H1 (cell line): ENCODE measurements around the gene DAP. TPM values are rescaled to one million over a fixed set of nuclear protein-coding genes. Genes with fewer than 3 reads are reported as not detected.

ENCODE experiments used
- CTCF ChIA-PET: fragments of 300-600 bp; sonication (Branson Sonifier 250); formaldehyde crosslinking; loops from one replicate; lab custom pipeline; 2021; ENCODE audit not compliant: partially characterized antibody; lab: Charles Lee
- POLR2A ChIA-PET: fragments of 300-600 bp; sonication (Branson Sonifier 250); formaldehyde crosslinking; loops from one replicate; lab custom pipeline; 2021; ENCODE audit warnings: inconsistent platforms; ENCODE audit not compliant: partially characterized antibody; lab: Charles Lee
- DNase-seq, 2 experiments: peaks; one replicate each; pipeline versions ENCODE4 v3.0.0 to v3.0.0-alpha.2; 2010 to 2022; ENCODE audit warnings: low spot score in 2 of 2, low read depth in 1 of 2, mixed read lengths in 1 of 2
- FAIRE-seq: peaks from 2 replicates; lab custom pipeline; 2011; peaks lifted over from hg19 to GRCh38; lab: Jason Lieb, UNC
- H2AFZ ChIP-seq: 2 replicates; pipeline ENCODE4 v1.8.1; 2012; ENCODE audit warnings: low read length, inconsistent platforms
- H2AK5ac ChIP-seq: 2 replicates; pipeline ENCODE4 v1.6.1; 2013; ENCODE audit warnings: low read depth, low read length
- H2BK120ac ChIP-seq: replicated peaks from 2 replicates; pipeline ENCODE3; 2013; ENCODE audit warnings: low read depth, low read length, inconsistent platforms
- H2BK12ac ChIP-seq: 2 replicates; pipeline ENCODE4 v1.6.1; 2013; ENCODE audit warnings: low read depth, low read length
- H2BK15ac ChIP-seq: 2 replicates; pipeline ENCODE4 v1.6.1; 2013; ENCODE audit warnings: low read length
- H2BK20ac ChIP-seq: 2 replicates; pipeline ENCODE4 v1.6.1; 2013; ENCODE audit warnings: low read length
- H2BK5ac ChIP-seq: 2 replicates; pipeline ENCODE4 v1.6.1; 2013; ENCODE audit warnings: low read depth, low read length
- H3K14ac ChIP-seq: 2 replicates; pipeline ENCODE4 v1.6.1; 2013; ENCODE audit warnings: inconsistent platforms; ENCODE audit not compliant: insufficient read length
- H3K18ac ChIP-seq: 2 replicates; pipeline ENCODE4 v1.6.1; 2013; ENCODE audit warnings: low read length; ENCODE audit errors: extremely low read depth
- H3K23ac ChIP-seq: 2 replicates; pipeline ENCODE4 v1.6.1; 2013; ENCODE audit warnings: inconsistent platforms; ENCODE audit not compliant: insufficient read length
- H3K23me2 ChIP-seq: 2 replicates; pipeline ENCODE4 v1.6.1; 2013; ENCODE audit warnings: low read depth, low read length
- H3K27ac ChIP-seq: 2 replicates; pipeline ENCODE4 v1.6.1; 2011; ENCODE audit warnings: low read depth, low read length, inconsistent platforms
- H3K27me3 ChIP-seq, 4 experiments: replicated peaks in 1 of 4; 1 replicate in 1 of 4; 2 replicates in 3 of 4; pipeline versions ENCODE4 v1.6.1 to v1.8.1; 2011 to 2013; ENCODE audit warnings: low read length in 3 of 4, mild to moderate bottlenecking in 3 of 4, inconsistent platforms in 2 of 4, mixed read lengths in 2 of 4, moderate library complexity in 1 of 4; ENCODE audit not compliant: control insufficient read depth in 3 of 4, insufficient read depth in 3 of 4; ENCODE audit errors: extremely low read depth in 1 of 4
- H3K36me3 ChIP-seq, 4 experiments: 2 replicates each; pipeline versions ENCODE4 v1.6.1 to v1.8.1; 2011 to 2013; ENCODE audit warnings: mild to moderate bottlenecking in 4 of 4, low read length in 3 of 4, moderate library complexity in 2 of 4, control low read depth in 1 of 4, inconsistent platforms in 1 of 4; ENCODE audit not compliant: insufficient read depth in 4 of 4, control insufficient read depth in 2 of 4
- H3K4ac ChIP-seq: replicated peaks from 2 replicates; pipeline ENCODE3; 2013; ENCODE audit warnings: low read length, low read depth, mixed read lengths, inconsistent platforms; ENCODE audit not compliant: insufficient read length
- H3K4me1 ChIP-seq, 4 experiments: replicated peaks in 1 of 4; 1 replicate in 1 of 4; 2 replicates in 3 of 4; pipeline versions ENCODE4 v1.6.1 to v1.8.1; 2011 to 2013; ENCODE audit warnings: low read length in 3 of 4, inconsistent platforms in 2 of 4, mixed read lengths in 1 of 4; ENCODE audit not compliant: insufficient read depth in 4 of 4, control insufficient read depth in 3 of 4
- H3K4me2 ChIP-seq, 2 experiments: 2 replicates each; pipeline versions ENCODE4 v1.6.1 to v1.8.1; 2011 to 2013; ENCODE audit warnings: low read depth in 2 of 2, low read length in 2 of 2, control low read depth in 1 of 2, inconsistent platforms in 1 of 2, mild to moderate bottlenecking in 1 of 2; ENCODE audit not compliant: insufficient read depth in 1 of 2
- H3K4me3 ChIP-seq, 4 experiments: fragments of 200-600, 300-600 bp in 1 of 4; sonication (generic), shearing (Covaris generic), sonication (Bioruptor Twin) in 1 of 4; 2 replicates each; pipeline versions ENCODE4 v1.5.1 to v1.8.1; 2011 to 2016; ENCODE audit warnings: low read length in 4 of 4, low read depth in 3 of 4, control low read depth in 2 of 4, inconsistent platforms in 2 of 4, mild to moderate bottlenecking in 2 of 4, mixed read lengths in 1 of 4, moderate library complexity in 1 of 4; ENCODE audit not compliant: insufficient read depth in 2 of 4; ENCODE audit errors: extremely low read depth in 1 of 4
- H3K56ac ChIP-seq: replicated peaks from 2 replicates; pipeline ENCODE3; 2013; ENCODE audit warnings: low read depth, mild to moderate bottlenecking, mixed read lengths, low read length, inconsistent platforms; ENCODE audit not compliant: insufficient read length
- H3K79me1 ChIP-seq: 2 replicates; pipeline ENCODE4 v1.6.1; 2013; ENCODE audit warnings: low read depth, low read length, control low read depth
- H3K79me2 ChIP-seq, 2 experiments: 2 replicates each; pipeline versions ENCODE4 v1.6.1 to v1.8.1; 2012 to 2013; ENCODE audit warnings: low read length in 2 of 2, mild to moderate bottlenecking in 2 of 2, inconsistent platforms in 1 of 2; ENCODE audit not compliant: insufficient read depth in 2 of 2, control insufficient read depth in 1 of 2
- H3K9ac ChIP-seq, 4 experiments: replicated peaks in 1 of 4; 1 replicate in 1 of 4; 2 replicates in 3 of 4; pipeline versions ENCODE4 v1.6.1 to v1.8.1; 2011 to 2013; ENCODE audit warnings: low read depth in 3 of 4, low read length in 3 of 4, control low read depth in 2 of 4, mild to moderate bottlenecking in 2 of 4, moderate library complexity in 2 of 4, inconsistent platforms in 1 of 4; ENCODE audit errors: extremely low read depth in 1 of 4
- H3K9me3 ChIP-seq, 2 experiments: 2 replicates each; pipeline versions ENCODE4 v1.6.1 to v1.8.1; 2012 to 2013; ENCODE audit warnings: mild to moderate bottlenecking in 2 of 2, moderate library complexity in 2 of 2, control low read depth in 1 of 2, inconsistent platforms in 1 of 2, low read depth in 1 of 2, low read length in 1 of 2, mixed read lengths in 1 of 2; ENCODE audit not compliant: insufficient read depth in 2 of 2
- H4K20me1 ChIP-seq, 2 experiments: replicated peaks in 1 of 2; 2 replicates each; pipeline versions ENCODE3 to v1.8.1; 2011 to 2013; ENCODE audit warnings: inconsistent platforms in 2 of 2, low read length in 2 of 2, mild to moderate bottlenecking in 1 of 2; ENCODE audit not compliant: insufficient read depth in 2 of 2, control insufficient read depth in 1 of 2
- H4K5ac ChIP-seq: 2 replicates; pipeline ENCODE4 v1.6.1; 2013; ENCODE audit warnings: low read length, low read depth, mixed read lengths, inconsistent platforms; ENCODE audit not compliant: insufficient read length
- H4K8ac ChIP-seq: 2 replicates; pipeline ENCODE4 v1.8.0; 2013; ENCODE audit warnings: mild to moderate bottlenecking, moderate library complexity, low read length, inconsistent platforms; ENCODE audit not compliant: insufficient read depth; ENCODE audit errors: extremely low read depth
- H4K91ac ChIP-seq: replicated peaks from 2 replicates; pipeline ENCODE3; 2013; ENCODE audit warnings: low read length, mixed read lengths, inconsistent platforms; ENCODE audit not compliant: insufficient read length
- ATF3 ChIP-seq: IDR thresholded peaks from 2 replicates; pipeline ENCODE4 v1.6.1; 2011; ENCODE audit warnings: low read depth, mild to moderate bottlenecking, low read length; ENCODE audit not compliant: insufficient read depth
- CTBP2 ChIP-seq: IDR thresholded peaks from 2 replicates; pipeline ENCODE4 v1.7.0; 2011; ENCODE audit warnings: borderline replicate concordance, mild to moderate bottlenecking, moderate library complexity, mixed read lengths, low read length; ENCODE audit not compliant: insufficient read depth, insufficient read length
- EZH2 ChIP-seq: fragments of 200-600 bp; sonication (generic); IDR thresholded peaks from 2 replicates; pipeline ENCODE4 v1.7.1; 2012; ENCODE audit warnings: low read depth, mild to moderate bottlenecking, moderate library complexity, low read length, inconsistent platforms; ENCODE audit not compliant: severe bottlenecking
- FOSL1 ChIP-seq: IDR thresholded peaks from 2 replicates; pipeline ENCODE4 v1.6.1; 2011; ENCODE audit warnings: mild to moderate bottlenecking, low read depth, low read length, moderate library complexity; ENCODE audit not compliant: insufficient read depth
- MAX ChIP-seq: IDR thresholded peaks from 2 replicates; pipeline ENCODE4 v1.6.1; 2012; ENCODE audit warnings: inconsistent platforms
- NANOG ChIP-seq: IDR thresholded peaks from 2 replicates; pipeline ENCODE4 v1.6.1; 2011; ENCODE audit warnings: low read length, low read depth, mild to moderate bottlenecking, inconsistent platforms; ENCODE audit not compliant: insufficient read depth, poor library complexity, severe bottlenecking
- RFX5 ChIP-seq: IDR thresholded peaks from 2 replicates; pipeline ENCODE4 v1.6.1; 2011; ENCODE audit warnings: low read depth, low read length, improper control_type of control experiment, borderline replicate concordance
- TAF1 ChIP-seq: IDR thresholded peaks from 2 replicates; pipeline ENCODE4 v1.6.1; 2011; ENCODE audit warnings: mild to moderate bottlenecking, low read depth, low read length
- TAF7 ChIP-seq: optimal IDR thresholded peaks from 2 replicates; pipeline ENCODE3; 2011; ENCODE audit warnings: low read depth, mild to moderate bottlenecking, inconsistent platforms, low read length, moderate library complexity, borderline replicate concordance
- WGBS, 2 experiments: shearing (Covaris generic) in 1 of 2; methylation state at CpG; one replicate each; pipeline versions ENCODE4 v1.1.6 to v1.1.7; 2013 to 2015; ENCODE audit warnings: low lambda C conversion rate in 2 of 2, mixed read lengths in 2 of 2, inconsistent platforms in 1 of 2, low coverage in 1 of 2, missing lambda C conversion rate in 1 of 2; ENCODE audit not compliant: insufficient replicate concordance in 2 of 2, insufficient coverage in 1 of 2, insufficient read length in 1 of 2; ENCODE audit errors: extremely low coverage in 1 of 2, missing lambda C conversion rate in 1 of 2; 5-methylcytosine and 5-hydroxymethylcytosine counted together
- polyA plus RNA-seq, 7 experiments: library from polyadenylated mRNA; depleted of rRNA in 3 of 7; stranded (reverse) in 5 of 7; unstranded in 2 of 7; fragments of >200 nt in 5 of 7; fragments of 200-250 nt in 2 of 7; gene quantifications; 1 replicate in 5 of 7; 2 replicates in 1 of 7; 4 replicates in 1 of 7; pipeline versions ENCODE4 v1.2.1 to v1.2.3, GENCODE V29; 2011 to 2013; ENCODE audit warnings: missing spikeins in 2 of 7, mixed read lengths in 2 of 7
- total RNA-seq: library from RNA; stranded (reverse); fragmentation: NEBNext Ultra II Directional; extraction: Animal tissue kit (Norgen Biotek cat#: 25700); gene quantifications from 2 replicates; pipeline ENCODE4 v1.2.1, GENCODE V29; 2021

The DAP gene
- total and polyA plus RNA-seq, 2 of the 8 experiments (the other 6 are each of a cell fraction or from before 2014, with no cell fraction given), result 26.2 to 44.4 TPM

GRCh38 chr5:10673017-10673389 is 88.0 kb downstream of the DAP start:
- Histone ChIP-seq H3K4ac (no peak overlapping the region), H2BK12ac (no peak overlapping the region), H3K18ac (no peak overlapping the region), H3K27ac (no peak overlapping the region), H3K27me3 (no peaks in the 10 kb centered on the region), H4K20me1 (peaks cover 0 to 5% of the 10 kb centered on the region in 2 experiments), H4K5ac (no peak overlapping the region), H2BK20ac (no peak overlapping the region), H3K9me3 (no peaks in the 10 kb centered on the region), H4K91ac (no peak overlapping the region), H3K4me2 (no peak overlapping the region), H3K4me3 (no peak overlapping the region), H2BK120ac (no peak overlapping the region), H2AFZ (no peak overlapping the region), H2AK5ac (no peak overlapping the region), H3K23me2 (peaks cover 6% of the 10 kb centered on the region; the same call in 1 of the 2 replicates), H3K4me1 (no peaks in the 10 kb centered on the region), H3K79me1 (no peaks in the 10 kb centered on the region; the same call in 1 of the 2 replicates), H3K9ac (no peak overlapping the region), H3K23ac (no peak overlapping the region), H2BK5ac (no peak overlapping the region), H3K14ac (no peak overlapping the region), H4K8ac (no peak overlapping the region), H3K79me2 (no peaks in the 10 kb centered on the region), H3K36me3 (0 out of 8 replicates have a peak, but pooled peaks cover 0 to 4% (median 0%) of the 10 kb centered on the region in 4 experiments), H3K56ac (no peak overlapping the region), H2BK15ac (no peak overlapping the region)
- ChIA-PET CTCF (interaction anchor here (1.5 to 3.6 kb wide), 3 partner anchors 17 to 45 kb away, joined by 3 to 22 read pairs (median 7); no protein-coding TSS in a partner anchor), POLR2A (interaction anchor here (1.5 kb wide), 1 partner anchor 10 kb away, joined by 3 read pairs; no protein-coding TSS in a partner anchor)
- WGBS, 2 experiments, result 86% methylated on average over 5 of the region's 8 CpGs; no CpG with 5 or more reads in 1 of the 2 experiments
- FAIRE-seq, result no peak
- no peak for DNase-seq
- TF ChIP-seq NANOG (no peak), EZH2 (no peak), FOSL1 (no peak), TAF7 (no peak), RFX5 (no peak), ATF3 (no peak), MAX (no peak), CTBP2 (no peak), TAF1 (no peak)
